CD4-positive, alpha-beta T cell treated with Interleukin-12 subunit alpha and Interleukin-12 subunit beta, for 1 hour (primary cell): ENCODE measurements around the gene RD3L.

Source experiments
- DNase-seq: peaks from one replicate; pipeline ENCODE4 v3.0.0-alpha.2; 2020

Gene RD3L

GRCh38 chr14:103892247-103892646 lies 50.1 kb downstream of the RD3L start:
- DNase-seq: no peak

GRCh38 chr14:103891667-103892215 lies 50.6 kb downstream of the RD3L start:
- no peak for DNase-seq

GRCh38 chr14:103890821-103891666 lies 51.3 kb downstream of the RD3L start:
- DNase-seq: no peak
